Adipose tissue (tissue), 3 donors: ENCODE results near the gene SRSF6. TPM values are rescaled to one million over a fixed set of nuclear protein-coding genes. Genes with fewer than 3 reads are reported as not detected.
"Not testable (repeated sequence)": the region's sequence is repeated elsewhere in the genome, so short reads cannot be mapped to it uniquely, and the experiment has no call there.

Experiments
- H3K27ac ChIP-seq: one replicate; pipeline ENCODE4 v1.5.1; 2013; ENCODE audit warnings: low read depth, low read length
- WGBS, 3 donors: extraction: QIAGEN DNeasy Blood & Tissue Kit; methylation state at CpG; one replicate each; pipeline ENCODE4 v1.1.7; 2013; 5-methylcytosine and 5-hydroxymethylcytosine counted together
- polyA plus RNA-seq, 3 donors: library from polyadenylated mRNA; stranded (reverse); fragments of 200-250 nt; gene quantifications; one replicate each; pipeline ENCODE4 v1.2.3, GENCODE V29; 2013
- donor health status: healthy with polysubstance abuse.
- donor health status: Bipolar disorder and iron deficiency.
- donor health status: healthy.

Gene SRSF6
- polyA plus RNA-seq, 3 donors = 48.9 to 85.4 (median 54.7) TPM

- H3K27ac ChIP-seq = no peak overlapping the region
- 53 to 70% (median 67%) methylated on average over 9 of the region's 9 CpGs for WGBS, 3 donors
Observed at GRCh38 chr20:43444107-43444506, 13.6 kb upstream of the SRSF6 start.

GRCh38 chr20:43446361-43446879, 11.3 kb upstream of the SRSF6 start:
- WGBS, 3 donors = 52 to 60% (median 60%) methylated on average over 6 of the region's 6 CpGs
- no peak overlapping the region for H3K27ac ChIP-seq

- H3K27ac ChIP-seq = not testable (repeated sequence)
- 7 to 18% (median 14%) methylated on average over 4 of the region's 4 CpGs for WGBS, 3 donors
Observed at GRCh38 chr20:43448431-43448747, 9.3 kb upstream of the SRSF6 start.

GRCh38 chr20:43448748-43449535, 8.8 kb upstream of the SRSF6 start:
- H3K27ac ChIP-seq = no peak overlapping the region
- WGBS, 3 donors = 20 to 26% (median 24%) methylated on average over 9 of the region's 9 CpGs

- H3K27ac ChIP-seq = no peak overlapping the region
- 55 to 69% (median 62%) methylated on average over 14 of the region's 14 CpGs for WGBS, 3 donors
Observed at GRCh38 chr20:43450841-43451799, 6.6 kb upstream of the SRSF6 start.

- 88 to 93% (median 90%) methylated on average over 15 of the region's 15 CpGs for WGBS, 3 donors
Observed at GRCh38 chr20:43452404-43453126, 5.1 kb upstream of the SRSF6 start.

GRCh38 chr20:43456252-43456651, 1.4 kb upstream of the SRSF6 start:
- not testable (repeated sequence) for H3K27ac ChIP-seq
- WGBS, 3 donors = 83 to 92% (median 89%) methylated on average over 8 of the region's 8 CpGs

More at GRCh38 chr20:43452404-43453126, 5.1 kb upstream of the SRSF6 start:
- no peak overlapping the region for H3K27ac ChIP-seq

- 1% methylated on average over 53 of the region's 53 CpGs for WGBS, 3 donors
- no peak overlapping the region for H3K27ac ChIP-seq
Observed at GRCh38 chr20:43456809-43457639, 672 bp upstream of the SRSF6 start.

- 0 to 1% (median 1%) methylated on average over 25 to 41 of the region's 41 CpGs for WGBS, 3 donors
- peak overlapping the region; percentile 99 for H3K27ac ChIP-seq
Observed at GRCh38 chr20:43458422-43458924, 777 bp downstream of the SRSF6 start.

GRCh38 chr20:43459022-43459942, 1.6 kb downstream of the SRSF6 start:
- WGBS, 3 donors = 47 to 67% (median 63%) methylated on average over 12 of the region's 12 CpGs

GRCh38 chr20:43460172-43460829, 2.6 kb downstream of the SRSF6 start:
- WGBS, 3 donors = 84 to 95% (median 93%) methylated on average over 23 of the region's 23 CpGs
- no peak overlapping the region for H3K27ac ChIP-seq

More at GRCh38 chr20:43459022-43459942, 1.6 kb downstream of the SRSF6 start:
- H3K27ac ChIP-seq = no peak overlapping the region

- 83 to 95% (median 94%) methylated on average over 10 of the region's 10 CpGs for WGBS, 3 donors
- H3K27ac ChIP-seq = no peak overlapping the region
Observed at GRCh38 chr20:43460830-43461200, 3.1 kb downstream of the SRSF6 start.

- no peak overlapping the region for H3K27ac ChIP-seq
- WGBS, 3 donors = 92 to 96% (median 95%) methylated on average over 3 of the region's 3 CpGs
Observed at GRCh38 chr20:43461894-43462659, 4.4 kb downstream of the SRSF6 start.

GRCh38 chr20:43462660-43463526, 5.2 kb downstream of the SRSF6 start:
- H3K27ac ChIP-seq = no peak overlapping the region
- 89 to 92% (median 91%) methylated on average over 4 of the region's 4 CpGs for WGBS, 3 donors
